SIG-M5 (cell line): ENCODE measurements around the gene SHCBP1L.

Experiments
- DNase-seq: peaks from one replicate; lab custom pipeline; 2025; lab: John Stamatoyannopoulos, UW

The SHCBP1L gene

GRCh38 chr1:182890927-182891610 lies 61.9 kb downstream of the SHCBP1L start:
- no peak for DNase-seq

- peak; percentile 23 for DNase-seq
These were observed 63.0 kb downstream of the SHCBP1L start for GRCh38 chr1:182889997-182890396.

GRCh38 chr1:182888736-182889531 lies 64.0 kb downstream of the SHCBP1L start:
- no peak for DNase-seq

GRCh38 chr1:182886985-182887384 lies 66.0 kb downstream of the SHCBP1L start:
- DNase-seq = no peak

- DNase-seq = no peak
These were observed 67.4 kb downstream of the SHCBP1L start for GRCh38 chr1:182885591-182885990.

- no peak for DNase-seq
These were observed 68.1 kb downstream of the SHCBP1L start for GRCh38 chr1:182884872-182885271.

GRCh38 chr1:182877842-182878241 lies 75.1 kb downstream of the SHCBP1L start:
- DNase-seq = no peak

GRCh38 chr1:182877331-182877730 lies 75.6 kb downstream of the SHCBP1L start:
- no peak for DNase-seq

- DNase-seq = no peak
These were observed 77.1 kb downstream of the SHCBP1L start for GRCh38 chr1:182875889-182876288.

- no peak for DNase-seq
These were observed 80.1 kb downstream of the SHCBP1L start for GRCh38 chr1:182872881-182873280.

GRCh38 chr1:182869241-182869666 lies 83.7 kb downstream of the SHCBP1L start:
- no peak for DNase-seq

- DNase-seq = no peak
These were observed 85.1 kb downstream of the SHCBP1L start for GRCh38 chr1:182867861-182868260.

- DNase-seq = no peak
These were observed 89.0 kb downstream of the SHCBP1L start for GRCh38 chr1:182863940-182864339.

- DNase-seq = no peak
These were observed 90.1 kb downstream of the SHCBP1L start for GRCh38 chr1:182862827-182863226.

- no peak for DNase-seq
These were observed 91.0 kb downstream of the SHCBP1L start for GRCh38 chr1:182861994-182862393.

GRCh38 chr1:182860658-182861057 lies 92.3 kb downstream of the SHCBP1L start:
- DNase-seq = no peak

GRCh38 chr1:182857212-182857611 lies 95.8 kb downstream of the SHCBP1L start:
- no peak for DNase-seq

GRCh38 chr1:182855911-182856310 lies 97.1 kb downstream of the SHCBP1L start:
- no peak for DNase-seq

GRCh38 chr1:182851825-182852224 lies 101.1 kb downstream of the SHCBP1L start:
- no peak for DNase-seq

- DNase-seq = no peak
These were observed 102.6 kb downstream of the SHCBP1L start for GRCh38 chr1:182850319-182850718.
